Liver (tissue), 9 donors: ENCODE results near the gene PAX6. TPM values are rescaled to one million over a fixed set of nuclear protein-coding genes. Genes with fewer than 3 reads are reported as not detected.

Source experiments
- DNase-seq: peaks from one replicate; pipeline ENCODE4 v3.0.0-alpha.2; 2017; ENCODE audit warnings: low spot score
- H3K27ac ChIP-seq, 2 donors: one replicate each; pipeline ENCODE4 v1.7.0; 2013; ENCODE audit warnings: inconsistent platforms in 2 of 2, low read length in 2 of 2, control low read depth in 1 of 2, low read depth in 1 of 2, mild to moderate bottlenecking in 1 of 2
- H3K27me3 ChIP-seq, 4 donors: one replicate each; pipeline versions ENCODE4 v1.6.1 to v1.7.0; 2013; ENCODE audit warnings: low read length in 3 of 4, inconsistent platforms in 1 of 4, mild to moderate bottlenecking in 1 of 4, moderate library complexity in 1 of 4; ENCODE audit not compliant: control insufficient read depth in 4 of 4, insufficient read depth in 4 of 4
- H3K36me3 ChIP-seq, 4 donors: one replicate each; pipeline versions ENCODE4 v1.6.1 to v1.7.0; 2013; ENCODE audit warnings: low read length in 3 of 4, mild to moderate bottlenecking in 3 of 4, low read depth in 1 of 4, moderate library complexity in 1 of 4; ENCODE audit not compliant: control insufficient read depth in 4 of 4, insufficient read depth in 3 of 4
- H3K4me1 ChIP-seq, 4 donors: one replicate each; pipeline versions ENCODE4 v1.6.1 to v1.7.0; 2013; ENCODE audit warnings: low read length in 3 of 4, mild to moderate bottlenecking in 3 of 4, moderate library complexity in 1 of 4; ENCODE audit not compliant: control insufficient read depth in 4 of 4, insufficient read depth in 4 of 4
- H3K4me3 ChIP-seq, 3 donors: one replicate each; pipeline versions ENCODE4 v1.6.1 to v1.7.0; 2013; ENCODE audit warnings: low read length in 3 of 3, control low read depth in 1 of 3, low read depth in 1 of 3, mild to moderate bottlenecking in 1 of 3
- H3K9ac ChIP-seq, 2 donors: one replicate each; pipeline ENCODE4 v1.7.0; 2013; ENCODE audit warnings: low read length in 2 of 2, mild to moderate bottlenecking in 2 of 2, moderate library complexity in 2 of 2, control low read depth in 1 of 2, low read depth in 1 of 2
- H3K9me3 ChIP-seq, 4 donors: one replicate each; pipeline versions ENCODE4 v1.6.1 to v1.7.0; 2013; ENCODE audit warnings: low read length in 3 of 4; ENCODE audit not compliant: control insufficient read depth in 4 of 4
- FOXA1 ChIP-seq: IDR thresholded peaks from 2 replicates; pipeline ENCODE4 v1.6.1; 2016; ENCODE audit warnings: antibody characterized with exemption
- FOXA2 ChIP-seq: IDR thresholded peaks from 2 replicates; pipeline ENCODE4 v1.6.1; 2016; ENCODE audit warnings: antibody characterized with exemption
- GABPA ChIP-seq, 2 donors: IDR thresholded peaks in 1 of 2; conservative IDR thresholded peaks in 1 of 2; 2 replicates each; pipeline ENCODE4 v1.6.1; 2016; ENCODE audit warnings: antibody characterized with exemption in 2 of 2, mild to moderate bottlenecking in 1 of 2, moderate library complexity in 1 of 2
- HNF4G ChIP-seq: IDR thresholded peaks from 2 replicates; pipeline ENCODE4 v1.6.1; 2016; ENCODE audit warnings: antibody characterized with exemption
- JUND ChIP-seq, 2 donors: IDR thresholded peaks; 2 replicates each; pipeline ENCODE4 v1.6.1; 2016; ENCODE audit warnings: antibody characterized with exemption in 2 of 2
- NR2F2 ChIP-seq: IDR thresholded peaks from 2 replicates; pipeline ENCODE4 v1.6.1; 2016; ENCODE audit warnings: antibody characterized with exemption
- RAD21 ChIP-seq, 2 donors: IDR thresholded peaks; 2 replicates each; pipeline ENCODE4 v1.6.1; 2016; ENCODE audit warnings: antibody characterized with exemption in 2 of 2, mild to moderate bottlenecking in 2 of 2
- RXRA ChIP-seq, 2 donors: IDR thresholded peaks; 2 replicates each; pipeline ENCODE4 v1.6.1; 2017 to 2018; ENCODE audit warnings: antibody characterized with exemption in 2 of 2, mild to moderate bottlenecking in 1 of 2
- SP1 ChIP-seq: IDR thresholded peaks from 2 replicates; pipeline ENCODE4 v1.6.1; 2018; ENCODE audit warnings: antibody characterized with exemption, mild to moderate bottlenecking
- TAF1 ChIP-seq: conservative IDR thresholded peaks from 2 replicates; pipeline ENCODE4 v1.6.1; 2016; ENCODE audit warnings: antibody characterized with exemption, mild to moderate bottlenecking
- YY1 ChIP-seq: IDR thresholded peaks from 2 replicates; pipeline ENCODE4 v1.6.1; 2016; ENCODE audit warnings: antibody characterized with exemption, mild to moderate bottlenecking
- ZBTB33 ChIP-seq: IDR thresholded peaks from 2 replicates; pipeline ENCODE4 v1.6.1; 2016; ENCODE audit warnings: antibody characterized with exemption
- polyA plus RNA-seq, 2 donors: library from polyadenylated mRNA; stranded (reverse) in 1 of 2; unstranded in 1 of 2; fragments of 200-250 nt in 1 of 2; fragments of >200 nt in 1 of 2; fragmentation: Nextera tagmentation in 1 of 2; extraction: Ambion mirVana in 1 of 2; gene quantifications; one replicate each; pipeline versions ENCODE4 v1.2.1 to v1.2.3, GENCODE V29; 2013 to 2015
- total RNA-seq, 2 donors: library from RNA; depleted of rRNA; stranded (reverse); fragments of >200 nt; gene quantifications; one replicate each; pipeline ENCODE4 v1.2.3, GENCODE V29; 2014
- TF ChIP-seq, protein P1 (sequence below): IDR thresholded peaks from 2 replicates; pipeline ENCODE4 v1.6.1; 2016; ENCODE audit warnings: antibody characterized with exemption
- TF ChIP-seq, protein P2 (sequence below): IDR thresholded peaks from 2 replicates; pipeline ENCODE4 v1.6.1; 2016; ENCODE audit warnings: antibody characterized with exemption
- TF ChIP-seq, protein P3 (sequence below): IDR thresholded peaks from 2 replicates; pipeline ENCODE4 v1.6.1; 2016; ENCODE audit warnings: antibody characterized with exemption, mild to moderate bottlenecking
- donor health status: healthy.
- donor health status: healthy.
- donor health status: healthy.
- donor health status: healthy.
- donor health status: healthy.

PAX6 gene
- total and polyA plus RNA-seq, 4 donors = not detected

- H3K27me3 ChIP-seq = no peaks in the 10 kb centered on the region
- H3K9ac ChIP-seq = no peak overlapping the region
- DNase-seq = no peak
- no peak overlapping the region for H3K4me3 ChIP-seq
- no peaks in the 10 kb centered on the region for H3K36me3 ChIP-seq
- TF ChIP-seq FOXA2 (no peak), GABPA (IDR thresholded peaks at IDR 0.05 in 1 of 2, conservative IDR thresholded peaks at IDR 0.05 in 1 of 2) (no peak), TAF1 (no peak), ZBTB33 (no peak), YY1 (no peak), RXRA (IDR thresholded peaks at IDR 0.05) (no peak)
- TF ChIP-seq, protein P1, sequence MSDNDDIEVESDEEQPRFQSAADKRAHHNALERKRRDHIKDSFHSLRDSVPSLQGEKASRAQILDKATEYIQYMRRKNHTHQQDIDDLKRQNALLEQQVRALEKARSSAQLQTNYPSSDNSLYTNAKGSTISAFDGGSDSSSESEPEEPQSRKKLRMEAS = no peak
- no peaks in the 10 kb centered on the region for H3K4me1 ChIP-seq
- H3K27ac ChIP-seq = no peak overlapping the region
- no peaks in the 10 kb centered on the region for H3K9me3 ChIP-seq
Measured at GRCh38 chr11:31860391-31860790, 49.3 kb upstream of the PAX6 start.

DNA sequence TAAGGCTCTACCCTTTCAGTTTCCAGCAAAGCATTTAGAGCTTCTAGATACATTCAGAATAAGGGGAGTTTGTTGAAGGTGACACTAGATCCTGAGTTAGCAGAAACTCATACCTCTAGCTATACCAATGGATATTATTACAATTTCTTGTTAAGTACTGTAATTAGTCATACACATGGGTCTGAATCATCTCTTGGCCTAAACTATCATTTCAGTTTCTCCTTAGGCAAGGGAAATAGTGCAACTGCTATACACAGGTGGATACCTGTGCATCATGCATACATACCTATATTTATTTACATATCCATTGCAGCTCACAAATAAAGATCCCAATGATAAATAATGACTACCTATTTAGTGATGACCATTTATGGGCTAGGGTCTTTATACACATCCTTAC is 45.1 kb upstream of the PAX6 start:
- Histone ChIP-seq H3K4me3 (no peak overlapping the region), H3K27ac (no peak overlapping the region), H3K27me3 (peaks cover 0 to 3% (median 0%) of the 10 kb centered on the region in 4 donors), H3K9ac (no peak overlapping the region), H3K4me1 (no peaks in the 10 kb centered on the region), H3K9me3 (no peaks in the 10 kb centered on the region), H3K36me3 (no peaks in the 10 kb centered on the region)
- no peak for TF ChIP-seq ZBTB33
- no peak for TF ChIP-seq JUND (IDR thresholded peaks at IDR 0.05)
- no peak for TF ChIP-seq RAD21 (IDR thresholded peaks at IDR 0.05)
- TF ChIP-seq GABPA (IDR thresholded peaks at IDR 0.05 in 1 of 2, conservative IDR thresholded peaks at IDR 0.05 in 1 of 2) = no peak
- no peak for TF ChIP-seq FOXA2
- TF ChIP-seq, protein P2, sequence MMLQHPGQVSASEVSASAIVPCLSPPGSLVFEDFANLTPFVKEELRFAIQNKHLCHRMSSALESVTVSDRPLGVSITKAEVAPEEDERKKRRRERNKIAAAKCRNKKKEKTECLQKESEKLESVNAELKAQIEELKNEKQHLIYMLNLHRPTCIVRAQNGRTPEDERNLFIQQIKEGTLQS = no peak
- TF ChIP-seq, protein P3, sequence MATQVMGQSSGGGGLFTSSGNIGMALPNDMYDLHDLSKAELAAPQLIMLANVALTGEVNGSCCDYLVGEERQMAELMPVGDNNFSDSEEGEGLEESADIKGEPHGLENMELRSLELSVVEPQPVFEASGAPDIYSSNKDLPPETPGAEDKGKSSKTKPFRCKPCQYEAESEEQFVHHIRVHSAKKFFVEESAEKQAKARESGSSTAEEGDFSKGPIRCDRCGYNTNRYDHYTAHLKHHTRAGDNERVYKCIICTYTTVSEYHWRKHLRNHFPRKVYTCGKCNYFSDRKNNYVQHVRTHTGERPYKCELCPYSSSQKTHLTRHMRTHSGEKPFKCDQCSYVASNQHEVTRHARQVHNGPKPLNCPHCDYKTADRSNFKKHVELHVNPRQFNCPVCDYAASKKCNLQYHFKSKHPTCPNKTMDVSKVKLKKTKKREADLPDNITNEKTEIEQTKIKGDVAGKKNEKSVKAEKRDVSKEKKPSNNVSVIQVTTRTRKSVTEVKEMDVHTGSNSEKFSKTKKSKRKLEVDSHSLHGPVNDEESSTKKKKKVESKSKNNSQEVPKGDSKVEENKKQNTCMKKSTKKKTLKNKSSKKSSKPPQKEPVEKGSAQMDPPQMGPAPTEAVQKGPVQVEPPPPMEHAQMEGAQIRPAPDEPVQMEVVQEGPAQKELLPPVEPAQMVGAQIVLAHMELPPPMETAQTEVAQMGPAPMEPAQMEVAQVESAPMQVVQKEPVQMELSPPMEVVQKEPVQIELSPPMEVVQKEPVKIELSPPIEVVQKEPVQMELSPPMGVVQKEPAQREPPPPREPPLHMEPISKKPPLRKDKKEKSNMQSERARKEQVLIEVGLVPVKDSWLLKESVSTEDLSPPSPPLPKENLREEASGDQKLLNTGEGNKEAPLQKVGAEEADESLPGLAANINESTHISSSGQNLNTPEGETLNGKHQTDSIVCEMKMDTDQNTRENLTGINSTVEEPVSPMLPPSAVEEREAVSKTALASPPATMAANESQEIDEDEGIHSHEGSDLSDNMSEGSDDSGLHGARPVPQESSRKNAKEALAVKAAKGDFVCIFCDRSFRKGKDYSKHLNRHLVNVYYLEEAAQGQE = no peak
- no peak for TF ChIP-seq YY1
- TF ChIP-seq SP1 = no peak
- TF ChIP-seq NR2F2 = no peak
- no peak for TF ChIP-seq FOXA1
- no peak for TF ChIP-seq HNF4G
- no peak for DNase-seq
